B cell (primary cell): ENCODE measurements around the gene DCT. TPM values are rescaled to one million over a fixed set of nuclear protein-coding genes. Genes with fewer than 3 reads are reported as not detected.

ENCODE experiments used
- ATAC-seq: fragments of 200-7000 bp; cut with Tn5 transposase; one replicate; pipeline ENCODE4 v1.10.0; 2021; ENCODE audit warnings: low read depth, mild to moderate bottlenecking, moderate number of reproducible peaks, moderate library complexity
- CTCF ChIA-PET: fragments of 350-600 bp; sonication (Branson Sonifier 250); formaldehyde crosslinking; loops from one replicate; lab custom pipeline; 2021; ENCODE audit warnings: antibody characterized with exemption, inconsistent platforms; lab: Charles Lee
- POLR2A ChIA-PET: fragments of 350-600 bp; sonication (Branson Sonifier 250); formaldehyde crosslinking; loops from one replicate; lab custom pipeline; 2021; ENCODE audit warnings: antibody characterized with exemption; lab: Charles Lee
- DNase-seq: peaks from one replicate; pipeline ENCODE4 v3.0.0; 2013
- H2AFZ ChIP-seq: 2 replicates; pipeline ENCODE4 v1.6.1; 2012; ENCODE audit warnings: mild to moderate bottlenecking, low read depth, low read length; ENCODE audit not compliant: insufficient read depth, poor library complexity, severe bottlenecking
- H3K27ac ChIP-seq, 2 donors: 1 replicate in 1 of 2; 2 replicates in 1 of 2; pipeline ENCODE4 v1.5.1; 2012 to 2013; ENCODE audit warnings: low read length in 2 of 2, mild to moderate bottlenecking in 2 of 2, moderate library complexity in 1 of 2
- H3K27me3 ChIP-seq, 4 experiments: fragments of 200-600 bp in 1 of 4; sonication (generic) in 1 of 4; replicated peaks in 1 of 4; 1 replicate in 2 of 4; 2 replicates in 2 of 4; pipeline versions ENCODE4 v1.6.1 to v1.7.0; 2013 to 2016; ENCODE audit warnings: low read length in 3 of 4, mild to moderate bottlenecking in 2 of 4, mixed read lengths in 1 of 4, moderate library complexity in 1 of 4; ENCODE audit not compliant: insufficient read depth in 4 of 4, control insufficient read depth in 3 of 4; ENCODE audit errors: control extremely low read depth in 1 of 4
- H3K36me3 ChIP-seq, 2 experiments: replicated peaks in 1 of 2; 1 replicate in 1 of 2; 2 replicates in 1 of 2; pipeline versions ENCODE4 v1.6.1 to v1.7.1; 2013; ENCODE audit warnings: low read length in 1 of 2; ENCODE audit not compliant: insufficient read depth in 2 of 2, control insufficient read depth in 1 of 2; ENCODE audit errors: control extremely low read depth in 1 of 2, extremely low read depth in 1 of 2
- H3K4me1 ChIP-seq, 2 donors: fragments of 200-600 bp in 1 of 2; sonication (generic) in 1 of 2; 1 replicate in 1 of 2; 2 replicates in 1 of 2; pipeline versions ENCODE4 v1.5.1 to v1.6.1; 2013 to 2017; ENCODE audit warnings: low read length in 2 of 2; ENCODE audit not compliant: control insufficient read depth in 2 of 2, insufficient read depth in 2 of 2
- H3K4me2 ChIP-seq: replicated peaks from 2 replicates; pipeline ENCODE3; 2012; ENCODE audit warnings: mild to moderate bottlenecking, low read depth, low read length; ENCODE audit not compliant: poor library complexity, severe bottlenecking
- H3K4me3 ChIP-seq, 5 experiments: fragments of 200-600 bp in 1 of 5; sonication (generic) in 1 of 5; 1 replicate in 3 of 5; 2 replicates in 2 of 5; pipeline versions ENCODE4 v1.5.1 to v1.7.0; 2011 to 2016; ENCODE audit warnings: low read length in 4 of 5, mild to moderate bottlenecking in 4 of 5, low read depth in 2 of 5, control low read depth in 1 of 5, moderate library complexity in 1 of 5; ENCODE audit not compliant: insufficient read depth in 1 of 5; ENCODE audit errors: control extremely low read depth in 1 of 5, extremely low read depth in 1 of 5
- H3K79me2 ChIP-seq: fragments of 200-600 bp; sonication (generic); one replicate; pipeline ENCODE4 v1.6.0; 2016; ENCODE audit warnings: low read length; ENCODE audit not compliant: control insufficient read depth, insufficient read depth
- H3K9ac ChIP-seq: fragments of 200-600 bp; sonication (generic); 2 replicates; pipeline ENCODE4 v1.6.1; 2017; ENCODE audit warnings: mild to moderate bottlenecking, low read length, moderate library complexity
- H3K9me3 ChIP-seq, 3 donors: one replicate each; pipeline versions ENCODE4 v1.6.1 to v1.7.1; 2013; ENCODE audit warnings: low read length in 2 of 3; ENCODE audit not compliant: control insufficient read depth in 2 of 3, insufficient read depth in 1 of 3; ENCODE audit errors: control extremely low read depth in 1 of 3
- H4K20me1 ChIP-seq: 2 replicates; pipeline ENCODE4 v1.6.0; 2012; ENCODE audit warnings: mild to moderate bottlenecking, low read length; ENCODE audit not compliant: insufficient read depth, control insufficient read depth, poor library complexity, severe bottlenecking
- H3K27ac Mint-ChIP-seq: one replicate; pipeline ENCODE4 v1.8.0; 2021; ENCODE audit warnings: mixed read lengths
- H3K27me3 Mint-ChIP-seq: one replicate; pipeline ENCODE4 v1.8.0; 2021; ENCODE audit warnings: mixed read lengths
- H3K4me1 Mint-ChIP-seq: one replicate; pipeline ENCODE4 v1.8.0; 2021; ENCODE audit warnings: mixed read lengths
- H3K4me3 Mint-ChIP-seq: one replicate; pipeline ENCODE4 v1.8.0; 2021; ENCODE audit warnings: mixed read lengths
- H3K9me3 Mint-ChIP-seq: one replicate; pipeline ENCODE4 v1.8.0; 2022; ENCODE audit warnings: mixed read lengths; ENCODE audit not compliant: insufficient read depth
- EZH2 ChIP-seq: IDR thresholded peaks from 2 replicates; pipeline ENCODE4 v1.6.1; 2012; ENCODE audit warnings: borderline replicate concordance, low read depth, mild to moderate bottlenecking, moderate library complexity, low read length; ENCODE audit not compliant: insufficient read depth, poor library complexity, severe bottlenecking
- WGBS: methylation state at CpG from one replicate; pipeline ENCODE4 v1.1.5; 2013; ENCODE audit warnings: missing lambda C conversion rate; ENCODE audit not compliant: insufficient coverage; 5-methylcytosine and 5-hydroxymethylcytosine counted together
- intact Hi-C: fragments of 100-400 bp; cut with micrococcal nuclease; formaldehyde crosslinking; loops from one replicate; pipeline ENCODE4 v1.10.0; 2022
- polyA plus RNA-seq: library from polyadenylated mRNA; depleted of rRNA; stranded (reverse); fragments of >200 nt; gene quantifications from 2 replicates; pipeline ENCODE4 v1.2.3, GENCODE V29; 2012
- total RNA-seq, 2 donors: library from RNA; stranded (reverse); fragments of 120-200 nt in 1 of 2; gene quantifications; 1 replicate in 1 of 2; 2 replicates in 1 of 2; pipeline versions ENCODE4 v1.2.3 to v1.2.4, GENCODE V29; 2013 to 2022
- TF ChIP-seq, protein P1 (sequence below): fragments of 200-600 bp; IDR thresholded peaks from one replicate; pipeline ENCODE4 v1.8.0; 2022; ENCODE audit warnings: antibody characterized with exemption, mild to moderate bottlenecking

DCT gene
- total and polyA plus RNA-seq, 2 donors (not counting 1 experiment from before 2014, with no cell fraction given) = 0.10 to 0.18 TPM

DNA sequence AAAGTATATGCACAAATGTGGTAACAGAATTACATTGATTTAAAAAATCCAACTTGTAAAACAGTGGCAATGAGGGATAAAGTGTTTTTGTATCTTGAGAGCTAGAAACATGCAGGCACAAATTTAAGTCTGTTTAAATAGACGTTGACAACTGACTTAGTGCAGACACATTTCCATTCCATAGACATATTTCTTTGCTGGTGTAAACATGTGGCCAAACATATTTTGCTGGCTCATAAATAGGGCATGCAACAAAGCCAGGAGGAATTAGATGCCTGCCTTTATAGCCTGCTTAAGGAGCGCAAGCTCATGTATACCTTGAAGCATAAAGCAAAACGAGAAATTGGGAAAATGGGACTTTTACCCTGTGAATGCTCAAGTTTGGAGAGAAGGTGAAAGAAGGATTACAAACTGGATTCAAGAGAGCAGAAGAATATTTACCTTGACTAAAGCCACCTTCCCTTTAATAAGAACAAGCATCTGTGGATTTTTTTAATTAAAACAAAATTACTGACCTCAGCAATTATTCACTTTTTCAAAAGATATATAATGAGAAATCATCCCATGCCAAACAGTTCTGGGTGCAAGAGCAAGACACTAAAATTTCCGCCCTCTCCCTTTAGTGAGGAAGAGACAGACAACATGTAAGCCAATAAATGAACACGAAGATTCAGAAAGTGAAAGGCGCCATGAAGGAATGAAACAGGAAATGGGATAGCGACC, 71.0 kb downstream of the DCT start:
- no peaks in the 10 kb centered on the region for H3K4me1 Mint-ChIP-seq
- 90% methylated on average over 4 of the region's 7 CpGs for WGBS
- DNase-seq (no peak), ATAC-seq (no peak)
- no peaks in the 10 kb centered on the region for H3K79me2 ChIP-seq
- no peak overlapping the region for H2AFZ ChIP-seq
- POLR2A ChIA-PET = no interaction called here
- no peak overlapping the region for H3K9ac ChIP-seq
- H3K4me1 ChIP-seq = no peaks in the 10 kb centered on the region
- CTCF ChIA-PET = no interaction called here
- intact Hi-C loops = no loop called here
- no peak overlapping the region for H3K4me2 ChIP-seq
- H3K9me3 Mint-ChIP-seq = no peaks in the 10 kb centered on the region
- no peaks in the 10 kb centered on the region for H3K9me3 ChIP-seq
- no peak overlapping the region for H3K27ac Mint-ChIP-seq
- no peak overlapping the region for H3K27ac ChIP-seq
- H3K27me3 ChIP-seq = no peaks in the 10 kb centered on the region
- no peak for TF ChIP-seq EZH2
- TF ChIP-seq, protein P1, sequence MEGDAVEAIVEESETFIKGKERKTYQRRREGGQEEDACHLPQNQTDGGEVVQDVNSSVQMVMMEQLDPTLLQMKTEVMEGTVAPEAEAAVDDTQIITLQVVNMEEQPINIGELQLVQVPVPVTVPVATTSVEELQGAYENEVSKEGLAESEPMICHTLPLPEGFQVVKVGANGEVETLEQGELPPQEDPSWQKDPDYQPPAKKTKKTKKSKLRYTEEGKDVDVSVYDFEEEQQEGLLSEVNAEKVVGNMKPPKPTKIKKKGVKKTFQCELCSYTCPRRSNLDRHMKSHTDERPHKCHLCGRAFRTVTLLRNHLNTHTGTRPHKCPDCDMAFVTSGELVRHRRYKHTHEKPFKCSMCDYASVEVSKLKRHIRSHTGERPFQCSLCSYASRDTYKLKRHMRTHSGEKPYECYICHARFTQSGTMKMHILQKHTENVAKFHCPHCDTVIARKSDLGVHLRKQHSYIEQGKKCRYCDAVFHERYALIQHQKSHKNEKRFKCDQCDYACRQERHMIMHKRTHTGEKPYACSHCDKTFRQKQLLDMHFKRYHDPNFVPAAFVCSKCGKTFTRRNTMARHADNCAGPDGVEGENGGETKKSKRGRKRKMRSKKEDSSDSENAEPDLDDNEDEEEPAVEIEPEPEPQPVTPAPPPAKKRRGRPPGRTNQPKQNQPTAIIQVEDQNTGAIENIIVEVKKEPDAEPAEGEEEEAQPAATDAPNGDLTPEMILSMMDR = no peak
- H3K4me3 Mint-ChIP-seq = no peak overlapping the region
- H3K4me3 ChIP-seq = no peak overlapping the region
- H3K27me3 Mint-ChIP-seq = no peaks in the 10 kb centered on the region
- no peaks in the 10 kb centered on the region for H3K36me3 ChIP-seq
- no peaks in the 10 kb centered on the region for H4K20me1 ChIP-seq

DNA sequence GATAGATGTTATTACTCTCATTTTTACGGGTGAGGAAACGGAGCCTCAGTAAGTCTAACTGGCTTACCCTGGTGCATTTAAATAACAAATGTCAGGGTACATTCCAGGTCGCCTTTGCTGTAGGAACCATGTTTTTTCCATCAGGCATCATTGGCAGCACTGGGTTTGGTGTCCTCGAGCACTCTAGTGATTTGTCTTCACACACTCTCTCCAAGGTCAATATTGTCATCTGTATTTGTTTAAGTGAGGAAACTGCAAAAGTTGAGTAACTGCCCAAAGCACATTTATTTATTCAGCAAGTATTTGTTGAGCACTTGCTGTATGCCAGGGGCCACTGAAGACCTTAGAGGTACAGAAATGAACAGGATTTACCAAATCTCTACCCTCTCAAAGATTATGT, 78.6 kb downstream of the DCT start:
- H3K4me1 ChIP-seq = no peaks in the 10 kb centered on the region
- CTCF ChIA-PET = no interaction called here
- TF ChIP-seq, protein P1 = no peak
- no peak for TF ChIP-seq EZH2
- no peak for DNase-seq
- 100% methylated on average over 3 of the region's 4 CpGs for WGBS
- H3K4me3 Mint-ChIP-seq = no peak overlapping the region
- no peak overlapping the region for H3K4me2 ChIP-seq
- no peak for ATAC-seq
- H3K27ac Mint-ChIP-seq = no peak overlapping the region
- intact Hi-C loops = no loop called here
- H4K20me1 ChIP-seq = no peaks in the 10 kb centered on the region
- H3K4me1 Mint-ChIP-seq = no peaks in the 10 kb centered on the region
- POLR2A ChIA-PET = no interaction called here
- no peak overlapping the region for H2AFZ ChIP-seq
- peaks cover 8% of the 10 kb centered on the region for H3K27me3 Mint-ChIP-seq
- no peaks in the 10 kb centered on the region for H3K27me3 ChIP-seq
- H3K9me3 ChIP-seq = no peaks in the 10 kb centered on the region
- H3K27ac ChIP-seq = no peak overlapping the region
- no peaks in the 10 kb centered on the region for H3K36me3 ChIP-seq
- H3K79me2 ChIP-seq = no peaks in the 10 kb centered on the region
- H3K9me3 Mint-ChIP-seq = no peaks in the 10 kb centered on the region
- H3K4me3 ChIP-seq = no peak overlapping the region
- H3K9ac ChIP-seq = no peak overlapping the region
